Measurements from ENCODE around the gene MKI67. TPM values are rescaled to one million over a fixed set of nuclear protein-coding genes. Genes with fewer than 3 reads are reported as not detected.

The MKI67 gene
- total and polyA plus RNA-seq, 10 of the 15 experiments (the other 5 are each of a cell fraction or from before 2014, with no cell fraction given) = 22.3 to 183 (median 82.9) TPM

- H4K20me1 ChIP-seq (ENCODE audit: control insufficient read depth, insufficient read depth) = no peaks in the 10 kb centered on the region
- ChIA-PET RAD21 (ENCODE audit: unreplicated experiment) (interaction anchor here (1.3 kb wide), 1 partner anchor 40 kb away, joined by 6 read pairs; no protein-coding TSS in a partner anchor), CTCF (interaction anchor here (9.4 kb wide), 1 partner anchor 39 kb away, joined by 277 read pairs; no protein-coding TSS in a partner anchor), POLR2A (no interaction called here), SMC1A (ENCODE audit: uncharacterized antibody, unreplicated experiment) (interaction anchor here (2.2 kb wide), 1 partner anchor 38 kb away, joined by 11 read pairs; no protein-coding TSS in a partner anchor)
- no peaks in the 10 kb centered on the region for H3K79me2 ChIP-seq (ENCODE audit: control insufficient read depth, insufficient read depth, low read length)
- H3K4me3 ChIP-seq = no peak overlapping the region
- TF ChIP-seq IRF4 (IDR thresholded peaks at IDR 0.05; ENCODE audit: low read depth, low read length) (no peak), SPI1 (IDR thresholded peaks at IDR 0.05; ENCODE audit: borderline replicate concordance, insufficient read depth, low read depth, low read length) (no peak), KLF5 (IDR thresholded peaks at IDR 0.05; ENCODE audit: partially characterized antibody) (no peak), CHD1 (IDR thresholded peaks at IDR 0.05; ENCODE audit: low read depth, low read length) (no peak), MEF2B (IDR thresholded peaks at IDR 0.05; ENCODE audit: partially characterized antibody, poor library complexity, severe bottlenecking) (no peak), FOXK2 (IDR thresholded peaks at IDR 0.05) (no peak), MYC (IDR thresholded peaks at IDR 0.05; ENCODE audit: insufficient read depth, insufficient read length, insufficient replicate concordance, low read length, severe bottlenecking) (no peak), ASH2L (IDR thresholded peaks at IDR 0.05; ENCODE audit: borderline replicate concordance, low read depth) (no peak)
- TF ChIP-seq, protein P1, sequence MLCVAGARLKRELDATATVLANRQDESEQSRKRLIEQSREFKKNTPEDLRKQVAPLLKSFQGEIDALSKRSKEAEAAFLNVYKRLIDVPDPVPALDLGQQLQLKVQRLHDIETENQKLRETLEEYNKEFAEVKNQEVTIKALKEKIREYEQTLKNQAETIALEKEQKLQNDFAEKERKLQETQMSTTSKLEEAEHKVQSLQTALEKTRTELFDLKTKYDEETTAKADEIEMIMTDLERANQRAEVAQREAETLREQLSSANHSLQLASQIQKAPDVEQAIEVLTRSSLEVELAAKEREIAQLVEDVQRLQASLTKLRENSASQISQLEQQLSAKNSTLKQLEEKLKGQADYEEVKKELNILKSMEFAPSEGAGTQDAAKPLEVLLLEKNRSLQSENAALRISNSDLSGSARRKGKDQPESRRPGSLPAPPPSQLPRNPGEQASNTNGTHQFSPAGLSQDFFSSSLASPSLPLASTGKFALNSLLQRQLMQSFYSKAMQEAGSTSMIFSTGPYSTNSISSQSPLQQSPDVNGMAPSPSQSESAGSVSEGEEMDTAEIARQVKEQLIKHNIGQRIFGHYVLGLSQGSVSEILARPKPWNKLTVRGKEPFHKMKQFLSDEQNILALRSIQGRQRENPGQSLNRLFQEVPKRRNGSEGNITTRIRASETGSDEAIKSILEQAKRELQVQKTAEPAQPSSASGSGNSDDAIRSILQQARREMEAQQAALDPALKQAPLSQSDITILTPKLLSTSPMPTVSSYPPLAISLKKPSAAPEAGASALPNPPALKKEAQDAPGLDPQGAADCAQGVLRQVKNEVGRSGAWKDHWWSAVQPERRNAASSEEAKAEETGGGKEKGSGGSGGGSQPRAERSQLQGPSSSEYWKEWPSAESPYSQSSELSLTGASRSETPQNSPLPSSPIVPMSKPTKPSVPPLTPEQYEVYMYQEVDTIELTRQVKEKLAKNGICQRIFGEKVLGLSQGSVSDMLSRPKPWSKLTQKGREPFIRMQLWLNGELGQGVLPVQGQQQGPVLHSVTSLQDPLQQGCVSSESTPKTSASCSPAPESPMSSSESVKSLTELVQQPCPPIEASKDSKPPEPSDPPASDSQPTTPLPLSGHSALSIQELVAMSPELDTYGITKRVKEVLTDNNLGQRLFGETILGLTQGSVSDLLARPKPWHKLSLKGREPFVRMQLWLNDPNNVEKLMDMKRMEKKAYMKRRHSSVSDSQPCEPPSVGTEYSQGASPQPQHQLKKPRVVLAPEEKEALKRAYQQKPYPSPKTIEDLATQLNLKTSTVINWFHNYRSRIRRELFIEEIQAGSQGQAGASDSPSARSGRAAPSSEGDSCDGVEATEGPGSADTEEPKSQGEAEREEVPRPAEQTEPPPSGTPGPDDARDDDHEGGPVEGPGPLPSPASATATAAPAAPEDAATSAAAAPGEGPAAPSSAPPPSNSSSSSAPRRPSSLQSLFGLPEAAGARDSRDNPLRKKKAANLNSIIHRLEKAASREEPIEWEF (IDR thresholded peaks at IDR 0.05; ENCODE audit: insufficient replicate concordance, low read depth, low read length) = no peak
- TF ChIP-seq, protein P2, sequence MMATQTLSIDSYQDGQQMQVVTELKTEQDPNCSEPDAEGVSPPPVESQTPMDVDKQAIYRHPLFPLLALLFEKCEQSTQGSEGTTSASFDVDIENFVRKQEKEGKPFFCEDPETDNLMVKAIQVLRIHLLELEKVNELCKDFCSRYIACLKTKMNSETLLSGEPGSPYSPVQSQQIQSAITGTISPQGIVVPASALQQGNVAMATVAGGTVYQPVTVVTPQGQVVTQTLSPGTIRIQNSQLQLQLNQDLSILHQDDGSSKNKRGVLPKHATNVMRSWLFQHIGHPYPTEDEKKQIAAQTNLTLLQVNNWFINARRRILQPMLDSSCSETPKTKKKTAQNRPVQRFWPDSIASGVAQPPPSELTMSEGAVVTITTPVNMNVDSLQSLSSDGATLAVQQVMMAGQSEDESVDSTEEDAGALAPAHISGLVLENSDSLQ (IDR thresholded peaks at IDR 0.05) = no peak
- TF ChIP-seq, protein P3, sequence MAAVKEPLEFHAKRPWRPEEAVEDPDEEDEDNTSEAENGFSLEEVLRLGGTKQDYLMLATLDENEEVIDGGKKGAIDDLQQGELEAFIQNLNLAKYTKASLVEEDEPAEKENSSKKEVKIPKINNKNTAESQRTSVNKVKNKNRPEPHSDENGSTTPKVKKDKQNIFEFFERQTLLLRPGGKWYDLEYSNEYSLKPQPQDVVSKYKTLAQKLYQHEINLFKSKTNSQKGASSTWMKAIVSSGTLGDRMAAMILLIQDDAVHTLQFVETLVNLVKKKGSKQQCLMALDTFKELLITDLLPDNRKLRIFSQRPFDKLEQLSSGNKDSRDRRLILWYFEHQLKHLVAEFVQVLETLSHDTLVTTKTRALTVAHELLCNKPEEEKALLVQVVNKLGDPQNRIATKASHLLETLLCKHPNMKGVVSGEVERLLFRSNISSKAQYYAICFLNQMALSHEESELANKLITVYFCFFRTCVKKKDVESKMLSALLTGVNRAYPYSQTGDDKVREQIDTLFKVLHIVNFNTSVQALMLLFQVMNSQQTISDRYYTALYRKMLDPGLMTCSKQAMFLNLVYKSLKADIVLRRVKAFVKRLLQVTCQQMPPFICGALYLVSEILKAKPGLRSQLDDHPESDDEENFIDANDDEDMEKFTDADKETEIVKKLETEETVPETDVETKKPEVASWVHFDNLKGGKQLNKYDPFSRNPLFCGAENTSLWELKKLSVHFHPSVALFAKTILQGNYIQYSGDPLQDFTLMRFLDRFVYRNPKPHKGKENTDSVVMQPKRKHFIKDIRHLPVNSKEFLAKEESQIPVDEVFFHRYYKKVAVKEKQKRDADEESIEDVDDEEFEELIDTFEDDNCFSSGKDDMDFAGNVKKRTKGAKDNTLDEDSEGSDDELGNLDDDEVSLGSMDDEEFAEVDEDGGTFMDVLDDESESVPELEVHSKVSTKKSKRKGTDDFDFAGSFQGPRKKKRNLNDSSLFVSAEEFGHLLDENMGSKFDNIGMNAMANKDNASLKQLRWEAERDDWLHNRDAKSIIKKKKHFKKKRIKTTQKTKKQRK (IDR thresholded peaks at IDR 0.05; ENCODE audit: low read depth, low read length) = no peak
- ATAC-seq = no peak
- no peak for FAIRE-seq
- no peaks in the 10 kb centered on the region for H3K27me3 ChIP-seq (replicated peaks in 1 of 2; ENCODE audit: control insufficient read depth in 2 of 2, insufficient read depth in 2 of 2, low read length in 1 of 2)
- in situ Hi-C loops (cut with MboI) (loop anchor here (5.0 kb wide), 1 partner anchor 42 kb away; no protein-coding TSS in a partner anchor), intact Hi-C loops (cut with micrococcal nuclease; ENCODE audit: unreplicated experiment) (no loop called here)
- no peak overlapping the region for H3K27ac ChIP-seq (ENCODE audit: control insufficient read depth, insufficient read depth)
- H2AFZ ChIP-seq (ENCODE audit: control insufficient read depth, low read depth, low read length) = no peak overlapping the region
- H3K4me1 ChIP-seq (ENCODE audit: control insufficient read depth, insufficient read depth, low read length) = no peaks in the 10 kb centered on the region
- WGBS (ENCODE audit: insufficient coverage, insufficient replicate concordance, low lambda C conversion rate, missing lambda C conversion rate) = 95% methylated on average over 2 of the region's 2 CpGs
- H3K36me3 ChIP-seq (ENCODE audit: control insufficient read depth in 2 of 2, insufficient read depth in 2 of 2, low read length in 1 of 2) = peaks cover 0 to 7% of the 10 kb centered on the region in 2 experiments; a peak in 3 of 4 replicates
- H3K9ac ChIP-seq (ENCODE audit: control insufficient read depth, insufficient read depth, low read length) = no peak overlapping the region
- no peak overlapping the region for H3K4me2 ChIP-seq (ENCODE audit: control insufficient read depth, insufficient read depth)
- no peaks in the 10 kb centered on the region for H3K9me3 ChIP-seq (replicated peaks; ENCODE audit: control insufficient read depth, insufficient read depth, low read length)
- BruUV-seq (replicated peaks) = no TSS peak
- DNase-seq (ENCODE audit: low read depth, low spot score) = no peak
Observed at GRCh38 chr10:128073890-128074289, 52.3 kb downstream of the MKI67 start.
